HG02571 (cell line): ENCODE measurements around the gene CDH12.

ENCODE experiments used
- ATAC-seq: cut with Tn5 transposase; IDR thresholded peaks from one replicate; pipeline ENCODE4 v1.9.1; 2021; ENCODE audit warnings: mild to moderate bottlenecking, moderate library complexity; ENCODE audit not compliant: unreplicated experiment

Gene CDH12

GRCh38 chr5:21783074-21783679 lies 1070.0 kb downstream of the CDH12 start:
- ATAC-seq, result no peak

GRCh38 chr5:21776466-21776865 lies 1076.7 kb downstream of the CDH12 start:
- no peak for ATAC-seq

GRCh38 chr5:21774801-21775200 lies 1078.3 kb downstream of the CDH12 start:
- no peak for ATAC-seq

DNA sequence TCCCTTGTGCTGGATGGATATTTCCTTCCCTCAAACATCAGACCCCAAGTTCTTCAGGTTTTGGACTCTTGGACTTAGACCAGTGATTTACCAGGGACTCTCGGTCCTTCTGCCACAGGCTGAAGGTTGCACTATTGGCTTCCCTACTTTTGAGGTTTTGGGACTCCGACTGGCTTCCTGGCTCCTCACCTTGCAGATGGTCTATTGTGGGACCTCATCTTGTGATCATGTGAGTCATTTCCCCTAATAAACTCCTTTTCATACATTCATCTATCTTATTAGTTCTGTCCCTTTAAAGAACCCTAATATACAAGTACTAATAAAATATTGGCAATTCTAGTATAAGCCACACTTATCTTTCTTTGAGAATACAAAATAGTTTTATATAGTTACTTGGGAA lies 1078.9 kb downstream of the CDH12 start:
- no peak for ATAC-seq

- no peak for ATAC-seq
Observed at GRCh38 chr5:21773456-21773855, 1079.7 kb downstream of the CDH12 start.

DNA sequence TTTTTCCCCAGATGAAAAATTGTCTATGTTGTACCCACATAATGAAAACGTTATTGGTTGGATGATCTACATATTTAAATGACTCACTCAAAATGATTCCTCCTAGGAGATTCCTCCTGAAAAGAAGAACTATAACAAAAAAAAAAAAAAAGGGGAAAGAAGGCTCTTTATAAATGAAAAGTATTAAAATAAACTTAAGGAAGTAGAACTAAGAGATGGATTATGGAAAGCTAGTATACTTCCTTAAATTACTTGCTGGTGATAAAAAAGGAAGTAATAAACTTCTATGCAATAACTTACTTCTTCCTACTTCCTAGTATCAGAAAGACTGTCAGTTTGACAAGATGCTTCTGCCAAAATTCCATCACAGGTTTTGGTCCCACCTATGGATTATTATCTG lies 1087.7 kb downstream of the CDH12 start:
- no peak for ATAC-seq

DNA sequence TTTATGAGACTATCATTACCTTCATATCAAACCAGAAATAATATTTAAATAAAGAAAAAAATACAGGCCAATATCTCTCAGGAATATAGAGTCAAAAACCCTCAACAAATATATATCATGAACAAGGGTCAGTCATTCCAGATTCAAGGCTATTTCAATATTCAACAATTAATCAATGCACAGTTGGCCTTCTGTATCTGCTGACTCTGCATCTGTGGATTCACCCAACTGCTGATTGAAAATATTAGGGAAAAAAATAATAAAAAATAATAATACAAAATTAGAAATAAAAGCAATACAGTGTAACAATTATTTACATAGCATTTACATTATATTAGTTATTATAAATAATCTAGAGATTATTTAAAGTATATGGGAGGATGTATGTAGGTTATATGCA lies 1114.0 kb downstream of the CDH12 start:
- no peak for ATAC-seq

DNA sequence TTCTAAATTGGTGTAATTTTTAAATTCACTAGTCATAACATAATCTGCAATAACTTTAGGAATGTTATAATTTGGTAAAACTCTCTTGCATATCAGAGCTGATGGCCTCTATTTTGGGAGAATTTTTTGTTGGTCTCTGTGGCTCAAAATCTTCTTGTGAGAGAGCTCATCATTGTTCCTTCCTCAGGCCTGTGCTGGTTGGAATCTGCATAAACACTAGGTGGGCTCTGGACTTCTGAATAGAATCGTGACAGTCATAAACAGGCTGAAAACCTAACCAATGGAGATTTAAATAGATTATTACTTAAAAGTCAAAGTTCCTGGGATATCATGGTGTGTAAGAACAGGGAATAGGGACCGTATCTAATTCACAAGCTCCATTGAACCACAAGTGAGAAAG lies 1129.6 kb downstream of the CDH12 start:
- ATAC-seq, result no peak

GRCh38 chr5:21711866-21712758 lies 1141.0 kb downstream of the CDH12 start:
- ATAC-seq, result no peak

DNA sequence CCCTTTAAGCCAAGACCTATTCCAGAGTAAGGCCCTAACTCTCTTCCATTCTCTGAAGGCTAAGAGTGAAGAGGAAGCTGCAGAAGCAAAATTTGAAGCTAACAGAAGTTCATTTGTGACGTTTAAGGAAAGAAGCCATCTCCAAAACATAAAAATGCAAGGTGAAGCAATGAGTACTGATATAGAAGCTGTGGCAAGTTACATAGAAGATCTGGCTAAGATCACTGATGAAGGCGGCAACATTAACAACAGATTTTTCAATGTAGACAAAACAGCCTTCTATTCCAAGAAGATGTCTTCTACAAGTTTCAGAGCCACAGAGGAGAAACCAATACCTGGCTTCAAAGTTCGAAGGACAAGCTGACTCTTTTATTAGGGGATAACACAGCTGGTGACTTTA lies 1143.4 kb downstream of the CDH12 start:
- no peak for ATAC-seq

DNA sequence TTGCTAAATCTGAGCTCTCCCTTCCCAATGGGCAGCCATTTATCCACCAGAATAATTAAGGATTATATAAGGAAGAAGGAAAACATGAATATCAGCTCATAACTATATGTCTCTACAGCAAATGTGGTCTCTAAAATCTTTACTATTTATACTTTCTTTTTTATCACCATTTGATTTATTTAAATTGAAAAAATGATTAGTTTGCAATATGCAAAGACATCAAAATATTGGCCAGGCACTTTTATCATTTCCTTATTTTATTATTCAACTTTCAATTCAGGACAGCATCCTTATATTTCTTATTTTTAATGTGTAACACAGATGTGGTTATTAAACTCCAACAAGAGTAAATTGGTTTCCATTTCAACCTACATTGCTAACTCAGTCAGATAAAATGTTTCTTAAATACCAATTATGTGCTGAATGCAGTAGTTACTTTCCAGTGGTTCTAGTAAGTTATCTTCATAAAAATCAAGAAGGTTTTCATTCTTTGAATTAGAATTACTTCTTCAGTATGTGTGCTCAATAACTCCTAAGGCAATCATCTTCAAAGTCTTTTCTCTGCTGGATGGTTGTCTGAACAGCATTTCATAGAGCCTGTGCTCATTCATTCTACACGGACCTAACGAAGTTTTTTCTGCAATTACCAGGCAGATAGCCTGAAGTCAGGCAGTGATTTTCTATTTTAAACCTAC lies 1148.0 kb downstream of the CDH12 start:
- no peak for ATAC-seq

- ATAC-seq, result no peak
Observed at GRCh38 chr5:21701317-21701716, 1151.8 kb downstream of the CDH12 start.
